ENCODE results near the gene TMPRSS11E.

GRCh38 chr4:68490826-68491457 is 43.7 kb downstream of the TMPRSS11E start:
- TF ChIP-seq CTCF (IDR thresholded peaks at IDR 0.05) (no peak), POLR2A (IDR thresholded peaks at IDR 0.05) (no peak)
